Peyer's patch (tissue), 4 donors: ENCODE results near the gene BIRC7. TPM values are rescaled to one million over a fixed set of nuclear protein-coding genes. Genes with fewer than 3 reads are reported as not detected.

Source experiments
- DNase-seq, 3 donors: peaks; one replicate each; pipeline ENCODE4 v3.0.0-alpha.2; 2017 to 2019
- H3K27ac ChIP-seq, 4 donors: fragments of 200-600 bp; sonication (generic); one replicate each; pipeline ENCODE4 v1.5.1; 2016 to 2019
- H3K27me3 ChIP-seq, 2 donors: fragments of 200-600 bp; sonication (generic); one replicate each; pipeline ENCODE4 v1.5.1; 2019
- H3K36me3 ChIP-seq, 3 donors: fragments of 200-600 bp; sonication (generic); one replicate each; pipeline ENCODE4 v1.5.1; 2016 to 2019
- H3K4me1 ChIP-seq, 4 donors: fragments of 200-600 bp; sonication (generic); one replicate each; pipeline ENCODE4 v1.5.1; 2016 to 2019
- H3K4me3 ChIP-seq, 4 donors: fragments of 200-600 bp; sonication (generic); 1 replicate in 3 of 4; 2 replicates in 1 of 4; pipeline ENCODE4 v1.5.1; 2016 to 2019; ENCODE audit warnings: mild to moderate bottlenecking in 1 of 4
- H3K9me3 ChIP-seq, 4 donors: fragments of 200-600 bp; sonication (generic); one replicate each; pipeline ENCODE4 v1.5.1; 2016 to 2019; ENCODE audit warnings: mild to moderate bottlenecking in 1 of 4
- CTCF ChIP-seq, 6 experiments: fragments of 450-650 bp in 4 of 6; fragments of 200-600 bp in 2 of 6; sonication (generic) in 1 of 6; IDR thresholded peaks; one replicate each; pipeline ENCODE4 v1.5.1; 2017 to 2019; ENCODE audit warnings: antibody characterized with exemption in 6 of 6, mild to moderate bottlenecking in 3 of 6, moderate library complexity in 1 of 6
- POLR2A ChIP-seq, 2 donors: fragments of 450-650 bp; IDR thresholded peaks; one replicate each; pipeline ENCODE4 v1.5.1; 2017; ENCODE audit warnings: antibody characterized with exemption in 2 of 2, mild to moderate bottlenecking in 2 of 2, moderate library complexity in 2 of 2
- total RNA-seq, 4 donors: library from RNA; depleted of rRNA; stranded (reverse); fragments of >200 nt; gene quantifications; one replicate each; pipeline ENCODE4 v1.1.0, GENCODE V29; 2016

BIRC7 gene
- total RNA-seq, 4 donors from 2014 or later = not detected

- TF ChIP-seq POLR2A (IDR thresholded peaks at IDR 0.05) (no peak), CTCF (IDR thresholded peaks at IDR 0.05) (no peak)
- H3K4me1 ChIP-seq = peaks cover 0 to 3% (median 0%) of the 10 kb centered on the region in 4 donors
- no peaks in the 10 kb centered on the region for H3K27me3 ChIP-seq
- no peak overlapping the region for H3K4me3 ChIP-seq
- H3K36me3 ChIP-seq = no peaks in the 10 kb centered on the region
- DNase-seq = no peak
- H3K9me3 ChIP-seq = no peaks in the 10 kb centered on the region
- H3K27ac ChIP-seq = no peak overlapping the region
Measured at GRCh38 chr20:63188641-63189321, 46.9 kb upstream of the BIRC7 start.

- no peaks in the 10 kb centered on the region for H3K27me3 ChIP-seq
- TF ChIP-seq CTCF (IDR thresholded peaks at IDR 0.05) = no peak
- no peak for TF ChIP-seq POLR2A (IDR thresholded peaks at IDR 0.05)
- H3K36me3 ChIP-seq = no peaks in the 10 kb centered on the region
- no peak for DNase-seq
- no peak overlapping the region for H3K4me3 ChIP-seq
- H3K4me1 ChIP-seq = peaks cover 0 to 3% (median 0%) of the 10 kb centered on the region in 4 donors
- H3K27ac ChIP-seq = no peak overlapping the region
- H3K9me3 ChIP-seq = no peaks in the 10 kb centered on the region
Measured at GRCh38 chr20:63189322-63189642, 46.4 kb upstream of the BIRC7 start.

DNA sequence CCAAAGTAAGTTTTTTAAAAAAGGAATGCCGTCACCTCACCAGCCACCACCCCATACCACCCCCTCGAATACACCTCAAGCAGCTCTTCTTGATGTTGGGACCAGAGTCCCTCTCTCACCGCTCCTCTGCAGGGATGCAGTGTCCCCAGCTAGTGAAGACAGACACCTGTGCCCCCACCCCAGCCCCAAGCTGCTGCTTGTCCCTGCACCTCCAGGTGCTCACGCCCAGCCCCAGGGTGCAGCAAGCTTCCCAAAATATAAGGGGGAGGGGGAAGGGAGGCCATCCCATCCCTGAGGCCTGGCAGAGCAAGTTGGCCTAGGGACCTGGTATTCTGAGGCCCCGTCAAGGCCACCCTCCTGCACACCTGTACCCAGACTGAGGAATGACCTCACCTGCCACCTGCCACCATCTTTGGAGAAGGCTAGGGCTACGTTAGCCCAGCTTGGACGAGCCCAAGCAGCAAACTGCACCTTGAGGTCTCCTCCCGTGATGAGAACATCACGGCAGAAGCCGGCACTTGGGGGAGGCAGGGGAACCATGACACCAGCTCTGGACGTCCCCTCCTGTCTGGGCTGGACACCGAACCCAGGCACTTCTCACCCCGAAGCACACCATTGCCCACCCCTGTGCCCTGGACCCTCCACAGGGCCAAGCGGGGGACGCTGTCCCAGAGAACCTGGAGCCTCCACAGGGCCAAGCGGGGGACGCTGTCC lies 45.7 kb upstream of the BIRC7 start:
- H3K9me3 ChIP-seq = no peaks in the 10 kb centered on the region
- H3K36me3 ChIP-seq = peaks cover 0 to 6% (median 0%) of the 10 kb centered on the region in 3 donors
- no peak overlapping the region for H3K27ac ChIP-seq
- TF ChIP-seq POLR2A (IDR thresholded peaks at IDR 0.05) (no peak), CTCF (IDR thresholded peaks at IDR 0.05) (no peak)
- H3K4me1 ChIP-seq = peaks cover 0 to 3% (median 0%) of the 10 kb centered on the region in 4 donors
- no peaks in the 10 kb centered on the region for H3K27me3 ChIP-seq
- no peak overlapping the region for H3K4me3 ChIP-seq
- no peak for DNase-seq

- no peak for DNase-seq
Measured at GRCh38 chr20:63190828-63191227, 44.9 kb upstream of the BIRC7 start.

DNA sequence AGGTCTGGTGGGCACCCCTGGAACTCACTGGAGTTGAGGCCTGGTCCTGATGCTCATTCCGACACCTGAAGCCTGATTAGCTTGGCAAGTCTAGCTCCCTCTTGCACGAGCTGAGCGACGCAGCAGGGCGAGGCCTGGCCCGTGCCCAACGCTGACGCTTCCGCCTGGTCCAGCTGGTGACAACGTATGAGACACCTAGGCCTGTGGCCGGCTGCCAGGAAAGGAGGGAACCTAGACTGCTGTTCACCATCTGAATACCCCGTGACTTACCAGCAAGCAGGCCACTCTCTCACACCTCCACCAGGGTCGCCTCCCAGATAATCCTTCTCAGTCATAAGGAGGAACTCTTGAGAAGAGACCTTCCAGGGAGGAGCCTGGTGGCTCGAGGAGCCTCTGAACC lies 44.3 kb upstream of the BIRC7 start:
- Histone ChIP-seq H3K27me3 (no peaks in the 10 kb centered on the region), H3K4me1 (peaks cover 0 to 3% (median 0%) of the 10 kb centered on the region in 4 donors), H3K27ac (no peak overlapping the region), H3K4me3 (no peak overlapping the region), H3K36me3 (peaks cover 0 to 16% (median 0%) of the 10 kb centered on the region in 3 donors), H3K9me3 (no peaks in the 10 kb centered on the region)
- peak in 1 of 6 experiments; percentile 6 for TF ChIP-seq CTCF (IDR thresholded peaks at IDR 0.05)
- TF ChIP-seq POLR2A (IDR thresholded peaks at IDR 0.05) = no peak
- peak in 2 of 3 donors; percentile 91 to 94 for DNase-seq

More at GRCh38 chr20:63190828-63191227, 44.9 kb upstream of the BIRC7 start:
- H3K4me1 ChIP-seq = peaks cover 0 to 3% (median 0%) of the 10 kb centered on the region in 4 donors
- no peak for TF ChIP-seq CTCF (IDR thresholded peaks at IDR 0.05)
- TF ChIP-seq POLR2A (IDR thresholded peaks at IDR 0.05) = no peak
- peaks cover 0 to 14% (median 0%) of the 10 kb centered on the region in 3 donors for H3K36me3 ChIP-seq
- no peaks in the 10 kb centered on the region for H3K9me3 ChIP-seq
- H3K27ac ChIP-seq = no peak overlapping the region
- H3K4me3 ChIP-seq = no peak overlapping the region
- no peaks in the 10 kb centered on the region for H3K27me3 ChIP-seq
